ENCODE data around the gene ZDHHC1.

The ZDHHC1 gene

DNA sequence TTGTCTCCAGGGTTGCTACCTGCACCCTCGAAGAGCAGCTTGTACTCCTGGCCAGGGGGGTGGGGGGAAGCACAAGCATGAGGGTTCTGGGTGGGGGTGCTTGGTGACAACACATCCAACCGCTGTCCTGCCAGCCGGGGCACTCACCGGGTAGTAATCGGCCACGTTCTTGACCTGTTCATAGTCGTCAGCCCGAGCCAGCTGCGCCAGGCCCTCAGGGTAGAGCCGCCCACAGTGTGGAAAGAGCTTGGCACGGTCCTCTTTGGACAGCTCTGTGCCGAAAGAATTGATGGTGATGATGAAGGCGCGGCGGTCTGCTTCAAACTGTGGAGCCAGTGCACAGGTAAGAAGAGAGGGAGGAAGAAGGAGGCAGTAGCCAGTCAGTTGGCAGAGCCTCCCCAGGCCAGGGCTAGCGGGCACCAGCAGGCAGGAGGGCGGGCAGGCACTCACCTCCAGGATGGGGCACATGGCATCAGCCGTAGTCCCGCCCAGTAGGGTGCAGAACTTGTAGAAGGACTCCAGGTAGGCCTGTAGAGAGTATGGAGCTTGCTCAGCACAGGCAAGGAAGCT lies 22.6 kb upstream of the ZDHHC1 start:
- H3K9ac ChIP-seq (ENCODE audit: low read depth, low read length): no peak overlapping the region
- 95% methylated on average over 19 of the region's 19 CpGs for WGBS

DNA sequence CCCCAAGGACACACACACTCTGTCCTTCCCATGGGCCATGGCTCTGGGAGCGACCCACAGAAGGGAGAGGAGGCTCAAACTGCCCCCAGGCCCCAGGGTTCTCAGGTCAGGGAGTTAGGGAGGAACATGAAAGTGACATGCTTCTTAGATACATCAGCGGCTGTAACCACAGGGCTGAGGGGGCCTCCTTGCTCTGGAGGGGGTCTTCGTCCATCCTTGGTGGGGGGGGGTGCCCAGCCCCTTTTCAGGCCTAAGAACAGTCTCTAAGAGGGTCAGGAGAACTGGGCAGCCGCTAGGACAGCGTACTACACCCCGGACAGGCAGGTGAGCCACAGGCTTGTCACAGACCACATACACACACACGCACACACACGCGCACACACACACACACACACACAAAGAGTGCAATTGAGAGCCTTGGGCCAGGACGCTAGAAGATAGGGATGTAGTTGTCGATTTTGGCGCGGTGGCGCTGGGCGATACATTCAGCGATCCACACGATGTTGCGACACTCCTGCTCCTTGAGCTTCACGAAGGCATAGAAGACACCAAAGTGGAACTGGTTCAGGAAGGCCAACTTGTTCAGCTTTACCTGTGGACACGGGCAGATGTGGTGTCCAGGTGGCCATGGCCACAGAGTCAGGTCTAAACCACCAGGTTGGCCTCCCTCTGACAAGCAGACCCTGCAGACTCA lies 22.0 kb upstream of the ZDHHC1 start:
- Histone ChIP-seq H3K4me1 (ENCODE audit: insufficient read depth, low read length) (peaks cover 5% of the 10 kb centered on the region; the same call in 1 of the 2 replicates), H3K9me3 (ENCODE audit: insufficient read depth, low read depth, low read length) (no peaks in the 10 kb centered on the region), H3K27ac (ENCODE audit: low read depth, low read length) (no peak overlapping the region), H3K9ac (ENCODE audit: low read depth, low read length) (no peak overlapping the region), H3K27me3 (ENCODE audit: insufficient read depth, low read length) (no peaks in the 10 kb centered on the region), H3K36me3 (ENCODE audit: insufficient read depth, low read length) (peaks cover 20% of the 10 kb centered on the region), H3K4me3 (ENCODE audit: low read length) (no peak overlapping the region)
- 96% methylated on average over 20 of the region's 20 CpGs for WGBS

More for the DNA sequence above, 22.6 kb upstream of the ZDHHC1 start:
- Histone ChIP-seq H3K9me3 (ENCODE audit: insufficient read depth, low read depth, low read length) (no peaks in the 10 kb centered on the region), H3K4me3 (ENCODE audit: low read length) (no peak overlapping the region), H3K4me1 (ENCODE audit: insufficient read depth, low read length) (peaks cover 5% of the 10 kb centered on the region; the same call in 1 of the 2 replicates), H3K27ac (ENCODE audit: low read depth, low read length) (no peak overlapping the region), H3K27me3 (ENCODE audit: insufficient read depth, low read length) (no peaks in the 10 kb centered on the region), H3K36me3 (ENCODE audit: insufficient read depth, low read length) (peaks cover 20% of the 10 kb centered on the region)

- WGBS: 93% methylated on average over 4 of the region's 4 CpGs
- H3K4me3 ChIP-seq (ENCODE audit: low read length): no peak overlapping the region
- peaks cover 11% of the 10 kb centered on the region for H3K4me1 ChIP-seq (ENCODE audit: insufficient read depth, low read length)
- H3K9ac ChIP-seq (ENCODE audit: low read depth, low read length): no peak overlapping the region
- peaks cover 20% of the 10 kb centered on the region for H3K36me3 ChIP-seq (ENCODE audit: insufficient read depth, low read length)
- H3K27ac ChIP-seq (ENCODE audit: low read depth, low read length): no peak overlapping the region
- no peaks in the 10 kb centered on the region for H3K9me3 ChIP-seq (ENCODE audit: insufficient read depth, low read depth, low read length)
- peaks cover 3% of the 10 kb centered on the region; the same call in 1 of the 2 replicates for H3K27me3 ChIP-seq (ENCODE audit: insufficient read depth, low read length)
Observed at GRCh38 chr16:67437513-67437912, 21.2 kb upstream of the ZDHHC1 start.

GRCh38 chr16:67436640-67437193 lies 20.4 kb upstream of the ZDHHC1 start:
- Histone ChIP-seq H3K27me3 (ENCODE audit: insufficient read depth, low read length) (peaks cover 5% of the 10 kb centered on the region; the same call in 1 of the 2 replicates), H3K9me3 (ENCODE audit: insufficient read depth, low read depth, low read length) (no peaks in the 10 kb centered on the region), H3K9ac (ENCODE audit: low read depth, low read length) (no peak overlapping the region), H3K4me1 (ENCODE audit: insufficient read depth, low read length) (peaks cover 17% of the 10 kb centered on the region), H3K27ac (ENCODE audit: low read depth, low read length) (no peak overlapping the region), H3K4me3 (ENCODE audit: low read length) (no peak overlapping the region), H3K36me3 (ENCODE audit: insufficient read depth, low read length) (peaks cover 20% of the 10 kb centered on the region)
- 96% methylated on average over 23 of the region's 23 CpGs for WGBS

- Histone ChIP-seq H3K9me3 (ENCODE audit: insufficient read depth, low read depth, low read length) (no peaks in the 10 kb centered on the region), H3K27ac (ENCODE audit: low read depth, low read length) (no peak overlapping the region), H3K36me3 (ENCODE audit: insufficient read depth, low read length) (peaks cover 20% of the 10 kb centered on the region), H3K4me3 (ENCODE audit: low read length) (no peak overlapping the region), H3K27me3 (ENCODE audit: insufficient read depth, low read length) (peaks cover 10% of the 10 kb centered on the region; the same call in 1 of the 2 replicates), H3K4me1 (ENCODE audit: insufficient read depth, low read length) (peaks cover 19% of the 10 kb centered on the region), H3K9ac (ENCODE audit: low read depth, low read length) (no peak overlapping the region)
- 94% methylated on average over 16 of the region's 16 CpGs for WGBS
Observed at GRCh38 chr16:67435758-67436164, 19.5 kb upstream of the ZDHHC1 start.

GRCh38 chr16:67433131-67433719 lies 16.9 kb upstream of the ZDHHC1 start:
- H3K9ac ChIP-seq (ENCODE audit: low read depth, low read length): 0 out of 2 replicates have a peak overlapping the region, but pooled peaks have one; percentile 59
- no peaks in the 10 kb centered on the region for H3K9me3 ChIP-seq (ENCODE audit: insufficient read depth, low read depth, low read length)
- WGBS: 95% methylated on average over 5 of the region's 5 CpGs
- H3K27ac ChIP-seq (ENCODE audit: low read depth, low read length): no peak overlapping the region
- H3K36me3 ChIP-seq (ENCODE audit: insufficient read depth, low read length): peaks cover 12% of the 10 kb centered on the region
- H3K27me3 ChIP-seq (ENCODE audit: insufficient read depth, low read length): peaks cover 35% of the 10 kb centered on the region
- H3K4me3 ChIP-seq (ENCODE audit: low read length): no peak overlapping the region
- peaks cover 22% of the 10 kb centered on the region for H3K4me1 ChIP-seq (ENCODE audit: insufficient read depth, low read length)

GRCh38 chr16:67432506-67432890 lies 16.2 kb upstream of the ZDHHC1 start:
- H3K9ac ChIP-seq (ENCODE audit: low read depth, low read length): peak overlapping the region; percentile 59

DNA sequence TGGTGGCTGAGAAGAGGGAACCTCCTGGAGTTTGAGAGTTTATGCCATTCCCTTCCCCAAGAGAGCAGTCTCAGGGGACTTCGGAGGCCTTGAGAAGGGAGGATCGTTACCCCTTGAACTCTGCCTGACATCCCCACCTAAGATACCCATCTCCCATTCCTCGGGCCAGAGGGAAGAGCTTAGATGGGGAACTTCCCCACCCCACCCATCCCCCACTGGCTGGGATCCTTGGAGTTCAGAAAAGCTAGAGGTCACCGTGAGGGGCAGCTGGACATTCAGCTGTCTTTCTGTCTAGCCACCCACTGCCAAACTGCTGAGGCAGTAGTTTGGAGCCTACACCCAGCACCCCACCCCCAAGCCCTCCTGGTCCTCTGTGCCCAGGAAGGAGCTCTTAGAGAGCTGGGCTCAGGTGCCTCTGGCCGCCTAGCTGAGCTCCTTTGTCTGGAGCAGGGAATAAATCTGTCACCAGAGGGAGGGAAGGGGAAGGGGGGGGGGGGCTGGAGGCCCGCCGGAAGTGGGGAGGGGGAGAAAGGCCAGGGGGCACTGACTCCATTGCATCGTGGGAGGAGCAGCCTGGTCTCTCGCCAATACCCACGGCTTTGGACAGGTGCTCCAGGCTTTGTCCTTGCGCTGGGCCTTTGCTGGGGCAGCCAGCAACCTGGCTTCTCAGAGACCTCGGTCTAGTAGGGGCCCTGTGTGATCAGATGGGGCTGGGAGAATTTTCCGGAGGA lies 15.7 kb upstream of the ZDHHC1 start:
- WGBS: 20% methylated on average over 12 of the region's 13 CpGs
- Histone ChIP-seq H3K9ac (ENCODE audit: low read depth, low read length) (peak overlapping the region; percentile 84), H3K4me3 (ENCODE audit: low read length) (peak overlapping the region; percentile 93), H3K36me3 (ENCODE audit: insufficient read depth, low read length) (0 out of 2 replicates have a peak, but pooled peaks cover 1% of the 10 kb centered on the region), H3K27me3 (ENCODE audit: insufficient read depth, low read length) (peaks cover 35% of the 10 kb centered on the region), H3K4me1 (ENCODE audit: insufficient read depth, low read length) (peaks cover 26% of the 10 kb centered on the region), H3K27ac (ENCODE audit: low read depth, low read length) (peak overlapping the region; percentile 65), H3K9me3 (ENCODE audit: insufficient read depth, low read depth, low read length) (no peaks in the 10 kb centered on the region)

More at GRCh38 chr16:67432506-67432890, 16.2 kb upstream of the ZDHHC1 start:
- no peaks in the 10 kb centered on the region for H3K9me3 ChIP-seq (ENCODE audit: insufficient read depth, low read depth, low read length)
- peaks cover 7% of the 10 kb centered on the region; the same call in 1 of the 2 replicates for H3K36me3 ChIP-seq (ENCODE audit: insufficient read depth, low read length)
- WGBS: 73% methylated on average over 5 of the region's 5 CpGs
- no peak overlapping the region; the same call in 1 of the 2 replicates for H3K27ac ChIP-seq (ENCODE audit: low read depth, low read length)
- H3K27me3 ChIP-seq (ENCODE audit: insufficient read depth, low read length): peaks cover 35% of the 10 kb centered on the region
- H3K4me1 ChIP-seq (ENCODE audit: insufficient read depth, low read length): peaks cover 26% of the 10 kb centered on the region
- peak overlapping the region; percentile 41 for H3K4me3 ChIP-seq (ENCODE audit: low read length)

GRCh38 chr16:67430977-67431774 lies 14.9 kb upstream of the ZDHHC1 start, which contains the start of gene HSD11B2:
HSD11B2 (plus strand) TSS chr16:67431121; CDS start chr16:67431249, 128 bp downstream.
- no peaks in the 10 kb centered on the region for H3K36me3 ChIP-seq (ENCODE audit: insufficient read depth, low read length)
- WGBS: under 1% methylated on average over 81 of the region's 87 CpGs
- peak within 1 kb of the TSS; percentile 93 for H3K4me3 ChIP-seq (ENCODE audit: low read length)
- H3K27me3 ChIP-seq (ENCODE audit: insufficient read depth, low read length): peaks cover 35% of the 10 kb centered on the region
- H3K9me3 ChIP-seq (ENCODE audit: insufficient read depth, low read depth, low read length): no peaks in the 10 kb centered on the region
- H3K9ac ChIP-seq (ENCODE audit: low read depth, low read length): peak within 1 kb of the TSS; percentile 86
- peak within 1 kb of the TSS; percentile 65 for H3K27ac ChIP-seq (ENCODE audit: low read depth, low read length)
- H3K4me1 ChIP-seq (ENCODE audit: insufficient read depth, low read length): peaks cover 26% of the 10 kb centered on the region

GRCh38 chr16:67430504-67430976 lies 14.3 kb upstream of the ZDHHC1 start:
- peaks cover 35% of the 10 kb centered on the region for H3K27me3 ChIP-seq (ENCODE audit: insufficient read depth, low read length)
- peak overlapping the region; percentile 86 for H3K9ac ChIP-seq (ENCODE audit: low read depth, low read length)
- no peaks in the 10 kb centered on the region for H3K36me3 ChIP-seq (ENCODE audit: insufficient read depth, low read length)
- under 1% methylated on average over 53 of the region's 53 CpGs for WGBS
- H3K4me3 ChIP-seq (ENCODE audit: low read length): peak overlapping the region; percentile 71
- H3K27ac ChIP-seq (ENCODE audit: low read depth, low read length): peak overlapping the region; percentile 58; the same call in 1 of the 2 replicates
- H3K4me1 ChIP-seq (ENCODE audit: insufficient read depth, low read length): peaks cover 29% of the 10 kb centered on the region
- no peaks in the 10 kb centered on the region for H3K9me3 ChIP-seq (ENCODE audit: insufficient read depth, low read depth, low read length)

Measured in HUES64 (cell line).